Breast epithelium (tissue), 3 donors: ENCODE measurements around the gene CCDC180.

Experiments used
- CTCF ChIP-seq, 3 donors: fragments of 450-650 bp; IDR thresholded peaks; one replicate each; pipeline ENCODE4 v1.5.1; 2016 to 2017; ENCODE audit warnings: antibody characterized with exemption in 3 of 3, mild to moderate bottlenecking in 3 of 3, moderate library complexity in 3 of 3
- POLR2A ChIP-seq: fragments of 450-650 bp; IDR thresholded peaks from one replicate; pipeline ENCODE4 v1.6.1; 2016; ENCODE audit warnings: antibody characterized with exemption, mild to moderate bottlenecking, moderate library complexity

- no peak for TF ChIP-seq CTCF (IDR thresholded peaks at IDR 0.05)
- no peak for TF ChIP-seq POLR2A
Measured at GRCh38 chr9:97307091-97307490, 368 bp upstream of the CCDC180 start.
